HG03460 (cell line): ENCODE measurements around the gene SMG6.
"Not testable (repeated sequence)": the region's sequence is repeated elsewhere in the genome, so short reads cannot be mapped to it uniquely, and the experiment has no call there.

Source experiments
- ATAC-seq: cut with Tn5 transposase; IDR thresholded peaks from one replicate; pipeline ENCODE4 v1.9.1; 2021; ENCODE audit not compliant: unreplicated experiment

The SMG6 gene

DNA sequence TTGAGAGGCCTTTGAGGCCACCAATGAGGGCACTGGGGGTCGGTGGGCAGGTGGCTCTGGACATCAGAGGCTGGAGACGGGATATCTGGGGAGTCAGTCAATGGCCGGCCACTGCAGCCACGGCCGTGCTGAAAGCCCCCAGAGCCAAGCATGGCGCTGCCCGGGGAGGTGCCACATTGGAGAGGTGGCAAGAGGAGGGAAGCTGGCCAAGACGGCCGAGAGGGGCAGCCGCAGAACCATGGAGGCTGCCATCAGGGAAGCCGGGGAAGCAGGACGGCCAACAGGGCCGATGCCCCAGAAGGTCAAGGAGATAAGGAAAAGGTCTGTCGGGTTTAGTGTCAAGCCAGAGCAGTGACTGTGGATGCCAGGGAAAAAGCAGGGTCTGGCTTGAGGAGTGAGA is 288.3 kb downstream of the SMG6 start:
- no peak for ATAC-seq

DNA sequence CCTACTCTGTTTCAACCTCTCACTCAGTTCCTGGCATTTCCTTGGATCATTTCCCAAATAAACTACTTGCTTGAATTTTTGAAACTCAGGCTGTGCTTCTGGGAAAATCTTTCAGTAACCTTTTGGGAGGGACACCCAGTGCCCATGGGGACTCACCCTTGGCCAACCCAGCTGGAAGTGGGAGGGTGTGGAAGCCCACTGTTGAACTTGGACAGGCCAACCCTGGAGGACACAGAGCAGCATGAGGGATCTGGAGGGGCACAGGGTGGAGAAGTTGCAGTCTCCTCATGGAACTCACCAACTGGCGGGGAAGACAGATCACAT is 289.6 kb downstream of the SMG6 start:
- no peak for ATAC-seq

DNA sequence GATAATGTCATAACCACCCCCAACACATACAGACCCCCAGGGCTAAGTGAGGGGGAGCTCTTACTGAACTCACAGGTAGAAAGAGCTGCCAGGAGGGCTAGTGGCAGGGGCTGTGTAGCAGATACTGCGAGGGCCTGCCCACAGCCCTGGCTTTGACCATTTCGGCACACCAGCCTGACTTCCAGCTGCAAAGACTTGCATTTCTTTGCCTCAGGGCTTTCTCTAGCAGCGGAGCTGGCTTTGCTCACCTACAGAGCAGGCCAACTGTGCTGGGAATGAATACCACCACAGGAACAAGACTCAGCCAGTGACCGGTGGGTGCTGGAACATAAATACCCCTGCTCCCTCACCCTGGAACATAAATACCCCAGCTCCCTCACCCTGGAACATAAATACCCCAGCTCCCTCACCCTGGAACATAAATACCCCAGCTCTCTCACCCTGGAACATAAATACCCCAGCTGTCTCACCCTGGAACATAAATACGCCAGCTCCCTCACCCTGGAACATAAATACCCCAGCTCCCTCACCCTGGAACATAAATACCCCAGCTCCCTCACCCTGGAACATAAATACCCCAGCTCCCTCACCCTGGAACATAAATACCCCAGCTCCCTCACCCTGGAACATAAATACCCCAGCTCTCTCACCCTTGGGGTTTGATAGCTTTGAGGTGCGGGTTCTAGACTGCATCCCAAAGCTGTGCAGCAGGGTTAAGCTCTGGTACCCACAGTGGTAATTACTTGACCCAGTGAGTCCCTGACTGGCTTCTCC is 290.2 kb downstream of the SMG6 start:
- ATAC-seq, result not testable (repeated sequence)

DNA sequence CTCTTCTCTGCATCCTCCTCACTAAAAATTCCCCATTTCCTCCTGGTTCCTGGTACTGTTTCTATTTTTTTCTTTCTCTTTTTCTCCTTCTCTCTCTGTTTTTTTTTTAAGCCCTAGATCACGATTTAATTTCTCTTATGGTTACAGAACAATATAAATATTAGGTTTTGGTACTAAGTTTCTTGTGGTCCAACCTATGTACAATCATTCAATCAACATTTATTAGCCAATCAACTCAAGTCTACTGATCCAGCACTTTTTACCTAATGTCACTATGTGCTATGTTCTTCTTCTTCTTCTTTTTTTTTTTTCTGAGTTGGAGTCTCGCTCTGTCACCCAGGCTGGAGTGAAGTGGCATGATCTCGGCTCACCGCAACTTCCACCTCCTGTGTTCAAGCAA is 291.1 kb downstream of the SMG6 start:
- ATAC-seq, result no peak

DNA sequence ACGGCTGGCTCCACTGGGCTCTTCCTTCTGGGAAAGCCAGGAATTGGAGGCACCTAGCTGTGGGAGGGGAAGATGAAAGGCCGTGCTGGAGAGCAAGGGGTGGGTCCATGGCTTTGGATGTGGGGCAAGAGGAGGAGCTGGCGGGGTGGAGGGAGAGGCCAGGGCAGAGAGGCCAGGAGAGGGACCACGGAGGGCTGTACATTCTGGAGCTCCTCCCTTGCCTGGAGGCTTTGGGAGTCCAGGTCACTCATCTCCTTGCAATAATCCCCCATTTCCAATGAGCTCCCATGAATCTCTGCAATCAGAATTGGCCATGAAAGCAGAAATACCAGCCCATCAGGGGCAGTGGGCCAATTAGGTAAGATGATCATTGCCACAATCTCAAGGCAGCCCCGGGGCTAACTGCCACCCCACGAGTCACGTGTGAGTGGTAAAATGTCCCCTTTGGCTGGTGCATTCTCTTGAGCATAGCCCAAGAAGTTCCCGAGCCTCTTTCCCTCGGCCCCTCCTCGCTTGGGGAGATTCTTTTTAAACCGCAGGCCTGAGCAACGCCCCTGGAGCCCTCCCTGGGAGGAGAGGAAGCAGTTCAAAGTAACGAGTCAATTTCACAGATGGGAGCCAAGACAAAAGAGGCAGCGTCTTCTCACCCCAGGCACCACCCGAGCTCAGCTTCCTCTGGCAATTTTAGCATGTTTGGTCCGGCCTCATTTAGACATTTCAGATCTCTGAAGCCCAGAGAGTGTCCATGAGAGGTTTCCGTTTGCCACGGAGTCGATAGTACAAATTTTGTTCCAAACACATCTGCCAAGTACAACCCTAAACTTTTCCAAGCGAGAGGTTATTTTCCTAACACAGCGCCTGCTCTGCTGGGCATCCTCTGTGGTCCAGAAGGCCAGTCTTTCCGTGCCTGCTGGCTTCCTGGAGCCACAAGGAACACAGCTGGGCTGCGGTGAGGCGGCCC is 291.9 kb downstream of the SMG6 start:
- ATAC-seq, result no peak
